GM12878 (cell line): ENCODE measurements around the gene PSMA7. TPM values are rescaled to one million over a fixed set of nuclear protein-coding genes. Genes with fewer than 3 reads are reported as not detected.

Source experiments
- ATAC-seq: fragments of 200-7000 bp; cut with Tn5 transposase; 3 replicates; pipeline ENCODE4 v1.9.1; 2020; ENCODE audit warnings: mild to moderate bottlenecking, moderate library complexity
- BruUV-seq: library from RNA; stranded (reverse); fragments of 400-500 nt; replicated peaks from 2 replicates; lab custom pipeline; 2021; lab: Mats Ljungman, UMichigan
- CTCF ChIA-PET: fragments of 300-600 bp; sonication (Branson Sonifier 250); formaldehyde crosslinking; extraction: SDS; loops from one replicate; lab custom pipeline; 2021; ENCODE audit warnings: inconsistent platforms; lab: Yijun Ruan, JAX
- POLR2A ChIA-PET: fragments of 350-600 bp; formaldehyde crosslinking; extraction: SDS; loops from one replicate; lab custom pipeline; 2021; ENCODE audit warnings: inconsistent platforms; lab: Charles Lee
- RAD21 ChIA-PET: fragments of 300-600 bp; sonication (Branson Sonifier 250); formaldehyde crosslinking; loops from one replicate; lab custom pipeline; 2023; ENCODE audit warnings: antibody characterized with exemption; ENCODE audit not compliant: unreplicated experiment; lab: Charles Lee
- SMC1A ChIA-PET: fragments of 300-600 bp; sonication (Branson Sonifier 250); formaldehyde crosslinking; loops from one replicate; lab custom pipeline; 2023; ENCODE audit not compliant: unreplicated experiment, uncharacterized antibody; lab: Charles Lee
- DNase-seq: peaks from one replicate; pipeline ENCODE4 v3.0.0-alpha.2; 2011; ENCODE audit warnings: low read depth, low spot score
- FAIRE-seq: peaks from 3 replicates; lab custom pipeline; 2011; peaks lifted over from hg19 to GRCh38; lab: Jason Lieb, UNC
- H2AFZ ChIP-seq: 2 replicates; pipeline ENCODE4 v1.6.0; 2011; ENCODE audit warnings: low read depth, low read length, control low read depth; ENCODE audit not compliant: control insufficient read depth
- H3K27ac ChIP-seq: 2 replicates; pipeline ENCODE4 v1.5.1; 2011; ENCODE audit warnings: control low read depth; ENCODE audit not compliant: control insufficient read depth, insufficient read depth
- H3K27me3 ChIP-seq, 2 experiments: replicated peaks in 1 of 2; 2 replicates each; pipeline versions ENCODE4 v1.6.0 to v1.6.1; 2011; ENCODE audit warnings: low read length in 1 of 2; ENCODE audit not compliant: control insufficient read depth in 2 of 2, insufficient read depth in 2 of 2
- H3K36me3 ChIP-seq, 2 experiments: 2 replicates each; pipeline ENCODE4 v1.5.1; 2011; ENCODE audit warnings: low read length in 1 of 2; ENCODE audit not compliant: control insufficient read depth in 2 of 2, insufficient read depth in 2 of 2
- H3K4me1 ChIP-seq: 2 replicates; pipeline ENCODE4 v1.6.1; 2011; ENCODE audit warnings: mild to moderate bottlenecking, low read length, moderate library complexity, mixed read lengths; ENCODE audit not compliant: control insufficient read depth, insufficient read depth
- H3K4me2 ChIP-seq: 2 replicates; pipeline ENCODE4 v1.6.0; 2011; ENCODE audit warnings: control low read depth; ENCODE audit not compliant: control insufficient read depth, insufficient read depth
- H3K4me3 ChIP-seq: fragments of 200-600 bp; sonication (generic); 2 replicates; pipeline ENCODE4 v1.5.1; 2016
- H3K79me2 ChIP-seq: 2 replicates; pipeline ENCODE4 v1.6.0; 2011; ENCODE audit warnings: low read length; ENCODE audit not compliant: control insufficient read depth, insufficient read depth
- H3K9ac ChIP-seq: 2 replicates; pipeline ENCODE4 v1.8.0; 2011; ENCODE audit warnings: low read length, control low read depth, mixed read lengths; ENCODE audit not compliant: control insufficient read depth, insufficient read depth
- H3K9me3 ChIP-seq: replicated peaks from 3 replicates; pipeline ENCODE4 v1.5.1; 2011; ENCODE audit warnings: mild to moderate bottlenecking, low read length; ENCODE audit not compliant: control insufficient read depth, insufficient read depth
- H4K20me1 ChIP-seq: 2 replicates; pipeline ENCODE4 v1.6.0; 2011; ENCODE audit not compliant: control insufficient read depth, insufficient read depth
- CHD4 ChIP-seq: fragments of 200-600 bp; sonication (generic); IDR thresholded peaks from 2 replicates; pipeline ENCODE4 v1.6.1; 2016; ENCODE audit warnings: mild to moderate bottlenecking
- HSF1 ChIP-seq: fragments of 150-350 bp; IDR thresholded peaks from 2 replicates; pipeline ENCODE4 v1.6.1; 2014; ENCODE audit warnings: mild to moderate bottlenecking, low read depth, low read length
- IKZF1 ChIP-seq: fragments of 450-650 bp; conservative IDR thresholded peaks from 2 replicates; pipeline ENCODE4 v1.6.1; 2017; ENCODE audit warnings: antibody characterized with exemption, mild to moderate bottlenecking
- NR2C2 ChIP-seq: IDR thresholded peaks from 2 replicates; pipeline ENCODE4 v1.6.1; 2011; ENCODE audit warnings: borderline replicate concordance, low read depth; ENCODE audit not compliant: control insufficient read depth, insufficient read length
- NR2F1 ChIP-seq: fragments of 450-650 bp; conservative IDR thresholded peaks from 2 replicates; pipeline ENCODE4 v1.6.1; 2017; ENCODE audit warnings: mild to moderate bottlenecking
- ZBTB11 ChIP-seq: fragments of 450-650 bp; formaldehyde crosslinking; IDR thresholded peaks from 2 replicates; pipeline ENCODE4 v1.5.0; 2022; ENCODE audit warnings: mild to moderate bottlenecking, missing genetic modification characterization
- WGBS: methylation state at CpG from one replicate; pipeline ENCODE4 v1.1.6; 2016; ENCODE audit warnings: low lambda C conversion rate; ENCODE audit not compliant: insufficient replicate concordance, insufficient coverage; ENCODE audit errors: missing lambda C conversion rate; 5-methylcytosine and 5-hydroxymethylcytosine counted together
- in situ Hi-C: fragments of 300-500 bp; cut with MboI; formaldehyde crosslinking; loops from 9 replicates; pipeline ENCODE4 v1.14.3; 2018; ENCODE audit warnings: mixed read lengths
- intact Hi-C: fragments of 100-400 bp; cut with micrococcal nuclease; formaldehyde crosslinking; loops from one replicate; pipeline ENCODE4 v1.14.2; 2022; ENCODE audit not compliant: unreplicated experiment
- polyA plus RNA-seq, 11 experiments: library from polyadenylated mRNA; depleted of rRNA in 4 of 11; unstranded in 6 of 11; stranded (reverse) in 5 of 11; fragments of >200 nt; fragmentation: Nextera tagmentation in 4 of 11; fragmentation: Illumina TruSeq in 1 of 11; extraction: Ambion mirVana in 4 of 11; extraction: Trizol in 1 of 11; gene quantifications; 1 replicate in 1 of 11; 2 replicates in 10 of 11; pipeline versions ENCODE4 v1.2.1 to v1.2.3, GENCODE V29; 2011 to 2016; ENCODE audit warnings: inconsistent platforms in 2 of 11, missing spikeins in 2 of 11, low read depth in 1 of 11
- total RNA-seq, 4 experiments: library from RNA; depleted of rRNA in 3 of 4; stranded (reverse); fragments of >200 nt in 3 of 4; fragmentation: Illumina TruSeq in 1 of 4; extraction: Trizol in 1 of 4; gene quantifications; 2 replicates each; pipeline versions ENCODE4 v1.2.1 to v1.2.3, GENCODE V29; 2013 to 2021
- TF ChIP-seq, protein P1 (sequence below): fragments of 450-650 bp; IDR thresholded peaks from 2 replicates; pipeline ENCODE4 v1.6.1; 2017; ENCODE audit warnings: low read depth, mild to moderate bottlenecking, moderate library complexity

PSMA7 gene
- total and polyA plus RNA-seq, 10 of the 15 experiments (the other 5 are each of a cell fraction or from before 2014, with no cell fraction given) = 216 to 857 (median 368) TPM

DNA sequence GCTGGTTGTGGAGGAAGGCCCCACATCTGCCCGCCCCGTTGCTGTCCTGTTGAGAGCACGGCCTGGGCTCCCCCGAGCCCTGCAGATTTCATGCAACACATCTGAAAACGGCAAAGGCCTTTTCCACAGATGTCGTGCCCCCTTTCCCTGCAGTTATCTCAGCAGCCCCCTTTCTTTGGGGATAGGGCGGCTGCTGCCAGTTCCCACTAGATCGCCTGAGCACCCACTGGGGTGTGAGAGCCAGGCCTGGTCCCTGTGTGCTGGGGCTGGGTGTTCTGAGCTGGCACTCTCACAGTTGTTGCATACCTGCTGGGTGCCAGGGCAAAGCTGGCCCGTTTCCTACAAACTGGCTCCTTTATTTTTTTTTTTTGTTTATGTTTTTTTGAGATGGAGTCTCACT, 27.3 kb upstream of the PSMA7 start (continued):
- TF ChIP-seq, protein P1, sequence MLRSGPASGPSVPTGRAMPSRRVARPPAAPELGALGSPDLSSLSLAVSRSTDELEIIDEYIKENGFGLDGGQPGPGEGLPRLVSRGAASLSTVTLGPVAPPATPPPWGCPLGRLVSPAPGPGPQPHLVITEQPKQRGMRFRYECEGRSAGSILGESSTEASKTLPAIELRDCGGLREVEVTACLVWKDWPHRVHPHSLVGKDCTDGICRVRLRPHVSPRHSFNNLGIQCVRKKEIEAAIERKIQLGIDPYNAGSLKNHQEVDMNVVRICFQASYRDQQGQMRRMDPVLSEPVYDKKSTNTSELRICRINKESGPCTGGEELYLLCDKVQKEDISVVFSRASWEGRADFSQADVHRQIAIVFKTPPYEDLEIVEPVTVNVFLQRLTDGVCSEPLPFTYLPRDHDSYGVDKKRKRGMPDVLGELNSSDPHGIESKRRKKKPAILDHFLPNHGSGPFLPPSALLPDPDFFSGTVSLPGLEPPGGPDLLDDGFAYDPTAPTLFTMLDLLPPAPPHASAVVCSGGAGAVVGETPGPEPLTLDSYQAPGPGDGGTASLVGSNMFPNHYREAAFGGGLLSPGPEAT = no peak
- no peak for TF ChIP-seq CHD4

DNA sequence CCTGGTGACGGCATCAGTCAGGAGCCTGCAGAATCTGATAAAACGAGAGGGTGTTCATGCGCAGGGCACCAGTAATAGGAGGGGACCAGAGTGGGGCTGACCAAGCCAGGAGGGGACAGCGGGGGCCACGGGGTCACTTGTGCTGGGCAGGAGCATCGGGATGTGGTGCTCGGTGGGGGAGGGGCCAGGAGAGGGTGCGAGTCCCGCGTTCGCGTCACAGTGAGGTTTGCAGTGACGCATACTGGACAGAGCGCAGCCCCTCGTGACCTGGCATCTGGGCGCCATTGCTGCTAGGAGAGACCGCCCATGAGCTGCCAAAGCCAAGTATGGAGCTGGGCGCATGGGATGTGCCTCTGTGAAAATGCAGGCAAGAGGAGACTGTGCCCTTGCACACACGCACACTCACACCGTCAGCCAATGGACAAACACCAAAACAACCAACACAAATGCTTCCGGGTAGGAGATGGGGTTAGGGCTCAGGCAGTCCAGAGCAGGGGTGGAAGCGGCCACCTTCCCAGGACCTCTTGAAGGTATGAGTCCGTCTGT, 25.8 kb upstream of the PSMA7 start:
- Histone ChIP-seq H3K27ac (no peak overlapping the region), H3K4me3 (no peak overlapping the region), H3K9me3 (no peaks in the 10 kb centered on the region), H3K4me2 (no peak overlapping the region), H3K4me1 (no peaks in the 10 kb centered on the region), H3K79me2 (no peaks in the 10 kb centered on the region), H4K20me1 (no peaks in the 10 kb centered on the region), H3K9ac (no peak overlapping the region), H3K36me3 (peaks cover 4 to 21% of the 10 kb centered on the region in 2 experiments; a peak in 3 of 4 replicates), H2AFZ (no peak overlapping the region), H3K27me3 (no peaks in the 10 kb centered on the region)
- intact Hi-C loops (no loop called here), in situ Hi-C loops (no loop called here)
- 95% methylated on average over 20 of the region's 23 CpGs for WGBS
- ATAC-seq = no peak
- FAIRE-seq = no peak
- BruUV-seq = no TSS peak
- CTCF ChIA-PET = no interaction called here
- DNase-seq = no peak
- SMC1A ChIA-PET = no interaction called here
- POLR2A ChIA-PET = no interaction called here
- TF ChIP-seq ZBTB11 (no peak), HSF1 (no peak), IKZF1 (no peak), NR2F1 (no peak), NR2C2 (no peak)
- TF ChIP-seq, all 136 proteins: peak for 0
- RAD21 ChIA-PET = no interaction called here
